GM06990 (cell line): Measurements from ENCODE around the gene CORO2A.

Experiments
- DNase-seq: peaks from one replicate; pipeline ENCODE4 v3.0.0-alpha.2; 2011; ENCODE audit not compliant: insufficient read length; ENCODE audit errors: extremely low read depth
- H3K27me3 ChIP-seq: replicated peaks from 2 replicates; pipeline ENCODE4 v1.6.0; 2011; ENCODE audit warnings: low read length; ENCODE audit not compliant: control insufficient read depth, insufficient read depth
- H3K36me3 ChIP-seq: 2 replicates; pipeline ENCODE4 v1.5.1; 2011; ENCODE audit warnings: low read length; ENCODE audit not compliant: control insufficient read depth, insufficient read depth
- H3K4me3 ChIP-seq: replicated peaks from 2 replicates; pipeline ENCODE4 v1.5.1; 2011; ENCODE audit warnings: low read depth, mild to moderate bottlenecking, control low read depth, low read length
- TF ChIP-seq, protein P1 (sequence below): IDR thresholded peaks from 2 replicates; pipeline ENCODE4 v1.5.1; 2011; ENCODE audit warnings: low read length, control low read depth, mild to moderate bottlenecking, inconsistent platforms; ENCODE audit not compliant: insufficient read depth, poor library complexity, severe bottlenecking

Gene CORO2A

DNA sequence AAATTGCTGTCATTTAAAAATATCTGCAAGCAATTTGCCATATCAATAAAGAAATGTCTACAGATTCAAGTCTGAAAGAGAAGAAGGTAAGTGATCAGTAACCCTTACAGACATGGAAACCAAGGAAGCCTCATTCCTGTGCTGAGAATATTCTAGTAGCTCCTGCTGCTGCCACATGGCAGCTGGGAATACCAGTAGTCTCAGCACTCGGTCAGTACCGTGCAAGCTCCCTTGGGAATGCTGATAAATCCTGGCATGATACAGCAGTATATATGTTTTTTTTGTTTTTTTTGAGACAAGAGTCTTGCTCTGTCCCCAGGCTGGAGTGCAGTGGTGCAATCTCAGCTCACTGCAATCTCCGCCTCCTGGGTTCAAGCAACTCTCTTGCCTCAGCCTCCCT is 108.0 kb downstream of the CORO2A start:
- peaks cover 36% of the 10 kb centered on the region for H3K36me3 ChIP-seq
- DNase-seq = no peak
- no peaks in the 10 kb centered on the region for H3K27me3 ChIP-seq
- TF ChIP-seq, protein P1, sequence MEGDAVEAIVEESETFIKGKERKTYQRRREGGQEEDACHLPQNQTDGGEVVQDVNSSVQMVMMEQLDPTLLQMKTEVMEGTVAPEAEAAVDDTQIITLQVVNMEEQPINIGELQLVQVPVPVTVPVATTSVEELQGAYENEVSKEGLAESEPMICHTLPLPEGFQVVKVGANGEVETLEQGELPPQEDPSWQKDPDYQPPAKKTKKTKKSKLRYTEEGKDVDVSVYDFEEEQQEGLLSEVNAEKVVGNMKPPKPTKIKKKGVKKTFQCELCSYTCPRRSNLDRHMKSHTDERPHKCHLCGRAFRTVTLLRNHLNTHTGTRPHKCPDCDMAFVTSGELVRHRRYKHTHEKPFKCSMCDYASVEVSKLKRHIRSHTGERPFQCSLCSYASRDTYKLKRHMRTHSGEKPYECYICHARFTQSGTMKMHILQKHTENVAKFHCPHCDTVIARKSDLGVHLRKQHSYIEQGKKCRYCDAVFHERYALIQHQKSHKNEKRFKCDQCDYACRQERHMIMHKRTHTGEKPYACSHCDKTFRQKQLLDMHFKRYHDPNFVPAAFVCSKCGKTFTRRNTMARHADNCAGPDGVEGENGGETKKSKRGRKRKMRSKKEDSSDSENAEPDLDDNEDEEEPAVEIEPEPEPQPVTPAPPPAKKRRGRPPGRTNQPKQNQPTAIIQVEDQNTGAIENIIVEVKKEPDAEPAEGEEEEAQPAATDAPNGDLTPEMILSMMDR = no peak
- H3K4me3 ChIP-seq = no peak overlapping the region

DNA sequence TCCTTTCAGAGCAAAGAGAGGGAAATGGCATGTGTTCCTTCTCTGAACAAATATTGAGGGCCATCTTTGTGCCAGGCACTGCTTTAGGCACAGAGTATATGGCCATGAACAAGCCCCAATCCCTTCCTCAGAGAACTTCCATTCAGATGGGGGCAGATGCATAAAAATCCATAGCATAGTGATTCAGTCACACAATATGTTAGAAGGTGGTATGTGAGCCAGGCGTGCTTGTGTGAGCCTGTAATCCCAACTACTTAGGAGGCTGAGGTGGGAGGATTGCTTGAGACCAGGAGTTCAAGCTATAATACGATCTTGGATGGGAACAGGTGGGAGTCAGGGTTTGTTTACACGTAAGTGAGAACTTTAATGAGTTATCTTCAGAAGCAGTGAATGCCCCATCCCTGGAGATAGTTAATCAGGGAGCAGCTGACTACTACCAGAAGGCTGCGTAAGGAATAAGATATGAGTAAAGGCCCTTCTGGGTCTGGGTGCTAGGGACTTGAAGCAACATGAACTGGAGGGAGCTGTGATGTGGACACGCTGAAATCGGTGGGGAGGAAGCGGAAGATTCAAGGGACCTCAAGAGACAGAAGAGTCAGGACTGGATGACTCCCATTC is 108.8 kb downstream of the CORO2A start:
- no peaks in the 10 kb centered on the region for H3K27me3 ChIP-seq
- DNase-seq = no peak
- H3K4me3 ChIP-seq = no peak overlapping the region
- TF ChIP-seq, protein P1 = no peak
- H3K36me3 ChIP-seq = peaks cover 38% of the 10 kb centered on the region

DNA sequence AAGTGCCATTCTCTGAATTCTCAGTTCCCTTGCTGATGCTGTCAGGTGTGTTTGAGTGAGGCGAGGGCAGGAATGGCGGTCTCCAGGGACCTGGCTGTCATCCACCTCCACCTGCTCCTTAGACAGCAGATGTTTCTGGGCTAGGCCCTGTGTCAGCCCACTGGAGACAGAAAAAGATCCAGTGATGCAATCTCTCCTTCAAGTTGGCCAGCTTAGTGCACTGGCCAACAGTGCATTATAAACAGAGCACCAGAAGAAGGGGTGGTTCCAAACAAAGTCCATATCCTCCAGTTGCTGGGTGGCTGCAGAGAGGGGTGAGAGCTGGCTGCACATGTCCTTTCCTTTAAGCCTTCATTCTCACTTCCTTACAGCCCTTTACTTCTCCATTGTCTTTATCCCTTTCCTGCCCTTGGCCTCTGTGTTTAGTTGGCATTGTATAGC is 109.4 kb downstream of the CORO2A start:
- DNase-seq = no peak
- peaks cover 40% of the 10 kb centered on the region for H3K36me3 ChIP-seq

GRCh38 chr9:98081477-98082219 is 110.8 kb downstream of the CORO2A start:
- TF ChIP-seq, protein P1 = no peak
- Histone ChIP-seq H3K27me3 (no peaks in the 10 kb centered on the region), H3K4me3 (no peak overlapping the region), H3K36me3 (peaks cover 38% of the 10 kb centered on the region)
- DNase-seq = no peak

More for the DNA sequence above, 109.4 kb downstream of the CORO2A start:
- Histone ChIP-seq H3K27me3 (no peaks in the 10 kb centered on the region), H3K4me3 (no peak overlapping the region)
- TF ChIP-seq, protein P1 = no peak

- no peaks in the 10 kb centered on the region for H3K27me3 ChIP-seq
- peaks cover 38% of the 10 kb centered on the region for H3K36me3 ChIP-seq
- no peak for DNase-seq
- TF ChIP-seq, protein P1 = no peak
- no peak overlapping the region for H3K4me3 ChIP-seq
These were observed 111.7 kb downstream of the CORO2A start for GRCh38 chr9:98080780-98081179.
